CD4-positive, alpha-beta T cell treated with Interleukin-6 at 100 ng/mL for 8 hours (primary cell): ENCODE measurements around the gene PPFIA2.

Experiments
- DNase-seq: peaks from one replicate; pipeline ENCODE4 v3.0.0-alpha.2; 2020; ENCODE audit warnings: mixed read lengths, low spot score

The PPFIA2 gene

DNA sequence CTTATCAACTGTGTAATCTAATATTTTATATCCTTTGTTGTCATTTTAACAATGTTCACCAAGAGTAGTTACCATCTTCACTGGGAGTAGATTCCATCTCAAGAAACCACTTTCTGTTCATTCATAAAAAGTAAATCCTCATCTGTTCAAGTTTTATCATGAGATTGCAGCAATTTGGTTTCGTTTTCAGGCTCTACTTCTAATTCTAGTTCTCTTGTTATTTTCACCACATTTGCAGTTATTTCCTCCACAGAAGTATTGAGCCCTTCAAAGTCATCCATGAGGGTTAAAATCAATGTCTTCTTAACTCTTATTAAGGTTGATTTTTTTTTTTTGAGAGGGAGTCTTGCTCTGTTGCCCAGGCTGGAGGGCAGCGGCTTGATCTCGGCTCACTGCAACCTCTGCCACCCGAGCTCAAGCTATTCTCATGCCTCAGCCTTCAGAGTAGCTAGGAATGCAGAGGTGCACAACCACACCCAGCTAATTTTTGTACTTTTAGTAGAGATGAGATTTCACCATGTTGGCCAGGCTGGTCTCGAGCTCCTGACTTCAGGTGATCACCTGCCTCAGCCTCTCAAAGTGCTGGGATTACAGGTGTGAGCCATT lies 404.7 kb downstream of the PPFIA2 start:
- no peak for DNase-seq

DNA sequence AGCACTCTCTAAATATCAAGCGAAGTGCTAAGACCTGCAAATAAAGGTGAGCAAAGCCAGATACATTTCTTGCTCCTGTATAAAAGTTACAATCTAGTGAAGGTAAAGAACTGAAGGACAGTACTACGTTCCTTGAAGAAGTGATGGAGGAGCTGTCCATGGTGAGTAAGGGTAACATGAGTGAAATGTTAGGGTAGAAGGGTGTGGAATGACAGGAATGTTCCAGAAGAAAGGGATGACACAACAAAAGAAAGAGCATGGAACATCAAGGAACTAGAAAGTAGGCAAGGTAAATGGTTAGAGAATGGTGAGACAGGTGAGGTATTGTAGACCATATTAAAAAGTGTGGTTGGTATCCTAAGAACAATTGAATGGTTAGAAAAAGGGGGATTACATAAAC lies 408.8 kb downstream of the PPFIA2 start:
- no peak for DNase-seq

DNA sequence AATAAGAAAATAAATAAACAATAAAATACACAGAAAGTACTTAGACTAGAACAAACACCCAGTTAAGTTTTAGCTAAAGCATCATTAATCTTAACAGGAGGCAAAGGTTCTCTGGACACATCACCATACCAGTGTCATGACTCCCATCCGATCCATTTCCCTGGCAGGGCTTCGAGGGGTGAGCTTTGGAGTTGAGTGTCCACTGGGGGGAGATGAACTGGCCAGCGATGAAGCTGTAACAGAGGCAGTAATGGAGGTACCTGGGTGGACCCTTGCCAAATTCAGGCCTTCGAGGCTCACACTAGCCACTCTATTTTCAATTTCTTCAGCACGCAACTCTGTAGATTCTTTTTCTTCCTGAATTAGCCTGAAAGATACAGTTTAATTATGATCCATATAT lies 411.7 kb downstream of the PPFIA2 start:
- no peak for DNase-seq

DNA sequence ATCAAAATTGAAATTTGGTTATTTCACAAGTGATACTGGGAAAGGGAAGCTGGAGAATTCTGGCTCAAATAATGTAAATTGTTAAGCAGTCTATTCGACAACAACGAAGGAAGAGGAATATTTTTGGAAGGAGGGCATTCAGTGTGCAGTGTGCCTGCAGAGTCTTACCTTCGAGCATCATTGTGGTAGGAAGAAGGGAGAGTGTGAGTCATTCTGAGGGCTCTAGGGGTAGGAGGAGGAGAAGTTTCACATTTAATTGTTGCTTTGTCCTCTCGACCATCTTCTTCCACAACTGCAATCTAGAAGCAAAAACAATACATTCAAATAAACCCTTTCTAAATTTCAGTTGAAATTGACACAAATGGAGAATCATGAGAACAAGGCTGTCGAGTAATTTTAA lies 418.2 kb downstream of the PPFIA2 start:
- no peak for DNase-seq

- no peak for DNase-seq
These were observed 420.1 kb downstream of the PPFIA2 start for GRCh38 chr12:81339071-81339470.

DNA sequence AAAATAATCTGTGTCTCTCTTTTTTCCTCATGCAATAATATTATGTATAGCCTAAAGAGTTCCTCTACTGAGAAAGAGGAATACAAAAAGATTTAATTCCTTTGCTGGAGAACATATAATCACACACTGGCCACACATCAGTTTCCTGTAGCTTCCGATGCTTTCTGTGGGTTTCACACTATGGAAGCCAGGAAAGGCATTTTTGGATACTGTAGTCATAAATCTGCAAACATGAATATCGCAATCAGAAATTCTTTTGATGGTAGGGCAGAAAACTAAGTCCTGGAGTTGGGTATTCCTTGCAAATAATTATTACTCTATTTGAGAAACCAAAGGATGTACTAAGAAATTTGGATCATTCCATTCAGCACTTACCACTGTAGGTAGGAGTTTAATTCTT lies 421.3 kb downstream of the PPFIA2 start:
- no peak for DNase-seq

DNA sequence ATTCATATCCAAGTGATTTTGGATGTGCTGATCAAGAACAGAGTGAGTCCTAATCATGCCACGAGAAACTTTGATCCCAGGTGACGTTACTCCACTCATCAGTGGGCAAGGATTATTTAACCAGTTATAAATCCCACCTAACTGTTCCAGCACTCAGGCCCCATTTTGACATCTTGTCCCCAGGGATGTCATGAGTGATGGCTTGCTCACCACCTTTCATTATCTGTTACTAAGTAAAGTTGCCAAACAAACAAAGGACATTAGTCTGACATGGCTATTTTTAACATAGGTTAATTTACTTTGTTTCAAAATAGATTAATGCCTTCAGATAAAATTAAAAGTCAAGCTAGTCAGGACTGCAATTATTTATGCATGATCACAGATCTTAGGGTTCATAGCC lies 425.3 kb downstream of the PPFIA2 start:
- no peak for DNase-seq

GRCh38 chr12:81332054-81332453 lies 427.1 kb downstream of the PPFIA2 start:
- DNase-seq: no peak

- DNase-seq: no peak
These were observed 428.7 kb downstream of the PPFIA2 start for GRCh38 chr12:81330480-81330879.

DNA sequence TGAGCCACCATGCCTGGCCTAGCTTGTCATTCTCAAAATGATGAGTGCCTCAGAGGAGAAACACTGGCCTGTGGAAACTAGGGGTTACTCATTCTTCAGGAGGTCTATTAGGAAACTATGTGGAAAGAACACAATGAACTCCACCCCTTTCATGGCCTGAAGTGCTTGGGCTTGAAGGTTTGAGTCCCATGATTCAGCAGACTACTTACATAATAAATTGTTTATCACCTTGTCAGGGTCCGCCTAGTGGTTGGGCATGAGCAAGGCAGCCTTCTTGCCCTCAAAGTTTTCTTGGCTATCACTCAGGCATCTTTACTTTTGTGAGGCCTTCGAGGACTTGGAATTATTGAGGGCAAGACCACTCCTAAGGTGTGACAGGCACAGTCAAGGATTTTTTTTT lies 430.1 kb downstream of the PPFIA2 start:
- no peak for DNase-seq

- DNase-seq: no peak
These were observed 431.7 kb downstream of the PPFIA2 start for GRCh38 chr12:81327425-81327824.

DNA sequence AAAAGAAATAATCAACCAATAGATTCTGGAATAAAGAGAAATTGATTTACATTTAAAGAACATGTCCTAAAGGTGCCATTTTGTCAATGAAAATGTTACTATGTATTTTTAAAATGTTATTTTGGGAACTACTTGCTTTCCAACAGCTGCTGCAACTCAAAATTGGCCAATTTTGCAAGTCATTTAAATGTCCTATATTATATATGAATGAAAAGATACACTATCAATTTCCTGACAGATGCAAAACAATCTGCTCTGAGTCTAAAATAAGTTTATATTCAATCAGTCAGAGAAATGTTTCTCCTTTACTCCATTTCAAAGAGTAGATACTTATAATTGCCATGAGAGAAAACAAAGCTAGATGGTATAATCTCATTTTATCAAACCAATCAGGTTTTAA lies 434.1 kb downstream of the PPFIA2 start:
- DNase-seq: no peak

DNA sequence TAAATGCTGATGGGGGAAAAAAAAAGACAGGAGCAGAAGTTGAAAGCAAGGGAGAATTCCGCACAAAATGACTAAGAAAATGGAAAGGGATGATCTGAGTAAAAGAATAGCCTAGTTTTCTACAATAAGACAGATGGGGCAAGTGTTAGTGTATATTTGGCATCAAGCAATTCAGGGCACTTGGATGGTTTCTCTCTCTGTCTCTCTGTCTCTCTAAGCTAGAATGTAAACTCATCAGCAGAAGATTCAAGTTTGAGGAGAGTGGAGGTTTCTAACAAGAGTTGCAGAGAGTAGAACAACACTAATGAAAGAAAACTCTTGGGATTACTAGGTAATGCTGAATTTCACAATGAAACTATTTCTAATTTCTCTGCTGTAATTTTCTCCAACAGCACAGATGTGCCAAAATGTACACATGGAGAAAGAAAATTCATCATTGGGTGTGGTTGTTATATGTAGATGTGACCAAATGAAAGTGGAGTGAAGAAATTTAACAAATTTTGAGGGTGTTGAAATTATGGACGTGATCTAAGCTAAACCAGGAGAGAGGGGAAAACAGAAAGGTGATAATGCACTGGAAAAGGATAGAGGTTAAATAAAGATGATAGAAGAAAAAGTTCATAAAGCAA lies 444.1 kb downstream of the PPFIA2 start:
- DNase-seq: no peak

DNA sequence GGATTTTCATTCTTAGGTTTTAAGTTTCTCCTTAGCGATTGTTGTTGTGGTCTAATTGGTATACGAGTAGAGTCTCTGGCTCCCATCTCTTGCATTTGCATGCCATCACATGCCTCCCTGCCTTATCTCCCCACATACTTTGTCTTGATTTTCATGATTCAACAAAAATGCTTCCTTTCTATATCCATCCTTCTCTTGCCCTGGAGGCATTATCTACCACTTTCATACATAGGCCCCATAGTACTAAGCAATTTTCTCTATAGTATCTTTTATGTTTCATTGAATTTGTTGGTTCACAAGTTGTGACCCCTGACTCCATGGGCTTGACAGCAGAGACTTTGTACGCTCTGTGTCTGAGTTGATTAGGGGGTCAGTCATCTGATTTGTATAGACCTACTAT lies 455.2 kb downstream of the PPFIA2 start:
- DNase-seq: no peak

GRCh38 chr12:81300454-81300853 lies 458.7 kb downstream of the PPFIA2 start:
- DNase-seq: no peak

GRCh38 chr12:81297601-81298000 lies 461.5 kb downstream of the PPFIA2 start:
- no peak for DNase-seq

DNA sequence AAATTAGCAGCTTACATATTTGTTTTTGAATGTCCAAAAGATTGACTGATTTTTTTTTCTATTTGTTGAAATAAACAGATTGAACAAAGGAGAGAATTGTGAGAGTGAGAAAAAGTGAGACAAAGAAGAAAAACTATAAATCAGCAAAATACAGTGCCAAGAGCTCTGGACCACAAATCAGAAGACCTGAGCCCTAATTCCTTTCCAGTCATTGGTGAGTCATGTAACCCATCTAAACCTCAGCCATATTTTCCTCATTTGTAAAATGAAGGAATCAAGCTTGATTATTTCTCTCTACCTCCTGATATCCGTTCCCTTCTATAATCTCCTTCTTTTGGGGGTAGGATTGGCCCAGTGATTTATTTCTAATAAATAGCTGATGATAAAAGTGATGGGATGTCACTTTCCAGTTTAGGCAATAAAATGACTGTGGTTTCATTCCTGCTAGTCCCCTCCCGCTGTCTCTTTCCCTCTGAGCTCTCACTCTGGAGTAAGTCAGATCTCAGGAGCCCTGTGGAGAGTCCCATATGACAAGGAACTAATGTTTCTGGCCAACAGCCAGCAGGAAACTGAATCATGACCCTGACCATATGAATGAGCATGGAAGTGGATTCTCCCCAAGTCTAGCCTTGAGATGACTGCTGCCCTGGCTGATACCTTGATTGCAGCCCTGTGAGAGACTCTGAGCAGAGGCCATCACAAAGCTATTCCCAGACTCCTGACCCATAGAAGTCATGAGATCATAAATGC lies 462.4 kb downstream of the PPFIA2 start:
- no peak for DNase-seq

DNA sequence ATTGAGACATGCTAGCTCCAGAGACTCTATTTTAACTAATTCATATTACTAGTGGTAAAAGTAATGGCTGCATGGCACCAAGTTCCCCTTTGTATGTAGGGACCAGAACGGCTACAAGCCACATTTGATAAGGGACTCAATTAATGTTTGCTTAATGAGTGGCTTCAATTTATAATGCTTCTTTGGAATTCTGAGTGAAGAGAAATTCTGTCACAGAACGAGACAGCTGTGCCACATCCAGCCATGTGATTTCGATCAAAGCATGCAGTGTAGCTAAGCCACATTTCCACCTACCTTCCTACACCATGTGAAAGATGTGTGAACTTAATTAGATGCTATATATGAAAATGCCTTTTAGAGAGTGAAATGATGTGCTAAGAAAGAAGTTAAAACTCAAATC lies 463.9 kb downstream of the PPFIA2 start:
- no peak for DNase-seq

DNA sequence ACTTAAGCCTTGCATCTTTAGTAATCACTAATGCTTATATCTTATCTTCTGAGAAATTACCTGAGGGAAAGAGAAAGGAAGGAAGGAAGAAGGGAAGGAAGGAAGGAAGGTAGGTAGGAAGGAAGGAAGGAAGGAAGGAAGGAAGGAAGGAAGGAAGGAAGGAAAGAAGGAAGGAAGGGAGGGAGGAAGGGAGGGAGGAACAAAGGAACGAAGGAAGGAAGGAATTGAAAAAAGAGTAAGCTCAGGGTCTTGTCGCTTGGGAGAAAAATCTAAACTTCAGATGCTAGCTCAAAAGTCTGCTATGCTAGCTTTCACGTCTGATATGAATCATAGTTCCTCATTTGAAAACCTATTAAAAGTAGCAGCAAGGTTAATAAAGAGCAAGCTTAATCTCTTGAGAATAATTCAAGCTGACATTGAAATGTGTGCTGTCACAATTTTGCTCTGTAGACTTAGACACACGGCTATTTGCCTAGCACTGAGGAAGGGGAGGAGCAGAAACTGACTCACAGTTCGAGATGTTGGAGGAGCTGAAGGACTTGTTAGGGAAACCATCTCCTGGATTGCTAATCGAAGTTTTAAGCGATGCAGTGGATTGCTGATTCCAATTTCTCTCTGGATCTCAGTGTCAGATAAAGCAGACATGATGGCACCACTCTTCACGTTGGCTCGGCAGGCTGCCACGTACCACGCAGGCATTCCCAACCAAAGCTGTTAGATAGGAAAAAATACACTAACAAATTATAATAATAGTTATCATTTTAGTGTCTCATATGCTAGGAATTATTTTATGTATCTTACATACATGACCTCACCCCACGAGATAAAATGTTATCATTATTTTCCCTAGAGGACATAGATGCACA lies 464.6 kb downstream of the PPFIA2 start:
- no peak for DNase-seq

DNA sequence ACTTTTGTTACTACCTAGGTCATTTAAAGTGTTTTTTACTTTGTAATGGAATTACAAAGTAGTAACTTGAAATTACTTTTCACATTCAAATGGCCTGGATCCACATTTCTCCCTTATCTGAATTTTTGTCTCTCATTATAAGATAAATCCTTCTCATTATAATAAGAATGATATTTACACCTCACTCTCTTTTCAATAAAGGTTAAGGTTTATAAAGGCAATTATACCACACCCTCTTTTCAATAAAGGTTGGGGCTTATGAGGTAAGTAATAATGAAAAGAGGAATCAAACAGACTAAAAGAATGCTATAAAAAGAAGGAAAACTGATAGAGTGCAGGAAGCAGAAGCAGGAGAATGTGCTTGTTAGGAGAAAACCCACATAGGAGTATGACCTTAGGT lies 470.5 kb downstream of the PPFIA2 start:
- DNase-seq: no peak

DNA sequence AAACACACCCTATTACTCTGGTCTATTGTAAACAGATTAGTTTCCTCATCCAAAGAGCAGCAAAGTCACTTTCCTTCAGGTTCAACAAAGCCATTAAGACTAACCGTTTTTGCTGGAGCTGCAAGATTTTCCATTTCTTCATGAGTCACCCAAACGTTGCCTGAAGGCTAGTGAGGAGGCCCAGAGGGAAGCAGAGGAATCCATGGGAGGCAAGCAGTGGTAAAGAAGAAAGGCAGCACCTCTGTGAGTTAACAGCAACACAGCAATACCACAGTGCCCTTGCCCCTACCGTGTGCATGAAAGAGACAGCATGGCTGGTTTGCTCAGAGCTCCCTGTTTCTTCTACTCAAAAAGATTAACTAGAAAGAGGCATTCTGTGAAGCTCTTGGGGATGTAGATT lies 475.0 kb downstream of the PPFIA2 start:
- DNase-seq: no peak

DNA sequence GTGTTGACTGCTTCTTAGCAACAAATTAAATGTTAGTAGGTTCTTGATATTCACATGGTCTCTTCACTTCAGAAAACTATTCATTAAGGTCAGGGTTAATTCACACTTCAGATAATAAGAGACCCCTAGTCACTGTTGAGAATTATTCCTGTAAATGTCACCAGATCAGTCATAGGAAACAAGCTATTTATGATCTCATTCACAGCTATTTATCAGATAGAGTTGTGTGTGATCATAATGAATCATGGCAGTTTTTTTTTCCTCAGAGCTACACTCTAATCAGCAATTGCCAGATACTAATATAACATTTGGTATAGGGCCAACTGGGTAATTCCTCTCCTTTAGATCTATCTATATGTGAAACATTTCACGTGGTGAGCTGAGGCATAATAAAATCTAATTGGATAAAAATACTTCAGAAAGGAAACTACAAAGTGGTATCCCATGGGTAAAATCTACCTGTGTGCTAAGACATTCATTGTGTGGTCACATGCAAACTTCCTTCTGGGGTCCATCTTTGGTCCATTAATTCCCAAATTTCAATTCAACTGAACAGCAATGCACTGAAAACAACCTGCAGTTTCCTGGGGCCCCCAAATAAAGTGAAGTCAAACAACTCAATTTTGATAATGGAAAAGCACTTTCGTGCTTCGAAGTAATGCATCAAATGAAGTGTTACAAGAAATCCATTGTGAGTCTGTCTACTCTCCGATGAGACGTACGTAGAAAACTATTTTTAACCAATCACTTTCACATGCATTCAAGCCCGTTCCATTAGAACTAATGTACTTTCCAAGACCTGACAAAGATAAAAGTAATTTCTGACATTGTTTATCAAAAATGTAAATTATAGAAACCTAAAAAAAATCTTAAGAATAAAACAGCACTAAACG lies 484.3 kb downstream of the PPFIA2 start:
- DNase-seq: no peak
